ENCODE measurements around the gene KLRC3.
"Not testable (repeated sequence)": the region's sequence is repeated elsewhere in the genome, so short reads cannot be mapped to it uniquely, and the experiment has no call there.

Gene KLRC3

GRCh38 chr12:10420334-10420733 is at the start of gene KLRC3:
Gene KLRC3 (minus strand): TSS chr12:10420595. CDS start chr12:10420550, 45 bp downstream.
- peak; percentile 31 for DNase-seq

- no peak for DNase-seq
Measured at GRCh38 chr12:10469701-10470100, 49.3 kb upstream of the KLRC3 start.

GRCh38 chr12:10466311-10466710 is 45.9 kb upstream of the KLRC3 start:
- DNase-seq, result no peak

- no peak for DNase-seq
Measured at GRCh38 chr12:10457760-10458159, 37.4 kb upstream of the KLRC3 start.

- DNase-seq, result no peak
Measured at GRCh38 chr12:10456856-10457255, 36.5 kb upstream of the KLRC3 start.

GRCh38 chr12:10455766-10456165 is 35.4 kb upstream of the KLRC3 start:
- DNase-seq, result no peak

- peak; percentile 11 for DNase-seq
Measured at GRCh38 chr12:10454531-10454930, 34.1 kb upstream of the KLRC3 start.

- DNase-seq, result no peak
Measured at GRCh38 chr12:10453156-10453555, 32.8 kb upstream of the KLRC3 start, which contains the start of gene KLRC1. Gene KLRC1 (minus strand): TSS chr12:10453377. CDS start chr12:10451156, 2,221 bp downstream.

- no peak for DNase-seq
Measured at GRCh38 chr12:10448236-10448635, 27.8 kb upstream of the KLRC3 start.

GRCh38 chr12:10446052-10446451 is 25.7 kb upstream of the KLRC3 start:
- DNase-seq, result not testable (repeated sequence)

- DNase-seq, result not testable (repeated sequence)
Measured at GRCh38 chr12:10441144-10441543, 20.7 kb upstream of the KLRC3 start.

- DNase-seq, result peak; percentile 30
Measured at GRCh38 chr12:10439608-10440274, 19.3 kb upstream of the KLRC3 start.

GRCh38 chr12:10437601-10438000 is 17.2 kb upstream of the KLRC3 start:
- DNase-seq, result not testable (repeated sequence)

GRCh38 chr12:10435816-10436215 is 15.4 kb upstream of the KLRC3 start, which contains the start of gene KLRC2:
Gene KLRC2 (minus strand): TSS chr12:10436010. CDS start chr12:10435986, 24 bp downstream.
- DNase-seq, result peak; percentile 69

- not testable (repeated sequence) for DNase-seq
Measured at GRCh38 chr12:10430623-10431022, 10.2 kb upstream of the KLRC3 start.

- DNase-seq, result not testable (repeated sequence)
Measured at GRCh38 chr12:10425938-10426337, 5.5 kb upstream of the KLRC3 start.

GRCh38 chr12:10424260-10424899 is 4.0 kb upstream of the KLRC3 start:
- not testable (repeated sequence) for DNase-seq

GRCh38 chr12:10422159-10422558 is 1.8 kb upstream of the KLRC3 start:
- DNase-seq, result not testable (repeated sequence)

- DNase-seq, result peak; percentile 8
Measured at GRCh38 chr12:10409392-10409791, 11.0 kb downstream of the KLRC3 start, which contains the start of gene KLRC4. Gene KLRC4 (minus strand): TSS chr12:10409757. CDS start chr12:10409575, 182 bp downstream.

GRCh38 chr12:10408842-10409241 is 11.6 kb downstream of the KLRC3 start:
- no peak for DNase-seq

- no peak for DNase-seq
Measured at GRCh38 chr12:10406725-10407124, 13.7 kb downstream of the KLRC3 start.

GRCh38 chr12:10405294-10405693 is 15.1 kb downstream of the KLRC3 start:
- DNase-seq, result no peak

- no peak for DNase-seq
Measured at GRCh38 chr12:10404798-10405197, 15.6 kb downstream of the KLRC3 start.

GRCh38 chr12:10400829-10401228 is 19.6 kb downstream of the KLRC3 start:
- DNase-seq, result no peak

Measured in EL (cell line).